Stimulated activated CD8-positive, alpha-beta memory T cell treated with anti-CD3 and anti-CD28 coated beads, Interleukin-7, amount 100 ng/mL, for 24 hours (primary cell): ENCODE data around the gene WIPF3.

Source experiments
- DNase-seq: peaks from one replicate; pipeline ENCODE4 v3.0.0-alpha.2; 2020; ENCODE audit warnings: low read depth

The WIPF3 gene

GRCh38 chr7:29809533-29810155 is 3.3 kb downstream of the WIPF3 start:
- no peak for DNase-seq

- no peak for DNase-seq
Observed at GRCh38 chr7:29810297-29810696, 4.0 kb downstream of the WIPF3 start.

GRCh38 chr7:29810813-29811482 is 4.6 kb downstream of the WIPF3 start:
- no peak for DNase-seq

GRCh38 chr7:29811586-29811985 is 5.3 kb downstream of the WIPF3 start:
- DNase-seq = no peak

- no peak for DNase-seq
Observed at GRCh38 chr7:29812185-29812876, 6.0 kb downstream of the WIPF3 start.

GRCh38 chr7:29815181-29816105 is 9.1 kb downstream of the WIPF3 start:
- no peak for DNase-seq

GRCh38 chr7:29818308-29818707 is 12.0 kb downstream of the WIPF3 start:
- DNase-seq = no peak

- DNase-seq = no peak
Observed at GRCh38 chr7:29825775-29826529, 19.6 kb downstream of the WIPF3 start.

- DNase-seq = no peak
Observed at GRCh38 chr7:29826530-29826822, 20.2 kb downstream of the WIPF3 start.

- no peak for DNase-seq
Observed at GRCh38 chr7:29826904-29827303, 20.6 kb downstream of the WIPF3 start.

GRCh38 chr7:29831705-29832104 is 25.4 kb downstream of the WIPF3 start:
- DNase-seq = no peak

- DNase-seq = no peak
Observed at GRCh38 chr7:29833929-29834328, 27.6 kb downstream of the WIPF3 start.

- DNase-seq = no peak
Observed at GRCh38 chr7:29835718-29836117, 29.4 kb downstream of the WIPF3 start.

GRCh38 chr7:29839302-29839701 is 33.0 kb downstream of the WIPF3 start:
- no peak for DNase-seq

- DNase-seq = no peak
Observed at GRCh38 chr7:29839921-29840320, 33.6 kb downstream of the WIPF3 start.

GRCh38 chr7:29840701-29841100 is 34.4 kb downstream of the WIPF3 start:
- no peak for DNase-seq

- DNase-seq = no peak
Observed at GRCh38 chr7:29841926-29842701, 35.8 kb downstream of the WIPF3 start.

GRCh38 chr7:29843093-29843492 is 36.8 kb downstream of the WIPF3 start:
- no peak for DNase-seq

GRCh38 chr7:29843726-29844125 is 37.4 kb downstream of the WIPF3 start:
- DNase-seq = no peak

- DNase-seq = no peak
Observed at GRCh38 chr7:29844559-29844958, 38.3 kb downstream of the WIPF3 start.

- DNase-seq = no peak
Observed at GRCh38 chr7:29847496-29847895, 41.2 kb downstream of the WIPF3 start.
